PC-9 (cell line): ENCODE measurements around the gene CNIH3.

Experiments
- EZH2 ChIP-seq: fragments of 200-600 bp; sonication (generic); IDR thresholded peaks from 2 replicates; pipeline ENCODE4 v1.8.0; 2017; ENCODE audit warnings: antibody characterized with exemption, low read depth
- TF ChIP-seq, protein P1 (sequence below): fragments of 200-600 bp; sonication (generic); conservative IDR thresholded peaks from 2 replicates; pipeline ENCODE4 v1.6.1; 2017; ENCODE audit warnings: mixed run types, antibody characterized with exemption, mild to moderate bottlenecking, moderate library complexity

DNA sequence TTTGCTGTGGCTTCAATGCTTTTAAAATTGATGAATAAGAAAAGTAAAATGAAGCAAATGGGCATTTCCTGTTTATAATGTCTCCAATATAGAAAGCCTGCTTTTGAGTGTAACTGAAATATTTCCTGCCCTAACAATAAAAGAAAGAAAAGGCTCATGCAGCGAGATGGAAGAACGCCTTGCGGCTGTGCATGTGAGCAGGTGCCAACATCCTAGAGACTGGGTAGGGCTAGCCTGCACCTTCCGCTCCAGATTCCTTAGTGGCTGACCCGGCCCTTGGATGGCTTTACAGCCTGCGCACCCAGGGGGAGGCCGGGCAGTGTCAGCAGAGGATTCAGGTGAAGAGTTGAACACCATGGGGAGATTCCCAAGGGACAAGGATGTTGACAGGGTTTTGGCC is 21.8 kb downstream of the CNIH3 start:
- TF ChIP-seq, protein P1, sequence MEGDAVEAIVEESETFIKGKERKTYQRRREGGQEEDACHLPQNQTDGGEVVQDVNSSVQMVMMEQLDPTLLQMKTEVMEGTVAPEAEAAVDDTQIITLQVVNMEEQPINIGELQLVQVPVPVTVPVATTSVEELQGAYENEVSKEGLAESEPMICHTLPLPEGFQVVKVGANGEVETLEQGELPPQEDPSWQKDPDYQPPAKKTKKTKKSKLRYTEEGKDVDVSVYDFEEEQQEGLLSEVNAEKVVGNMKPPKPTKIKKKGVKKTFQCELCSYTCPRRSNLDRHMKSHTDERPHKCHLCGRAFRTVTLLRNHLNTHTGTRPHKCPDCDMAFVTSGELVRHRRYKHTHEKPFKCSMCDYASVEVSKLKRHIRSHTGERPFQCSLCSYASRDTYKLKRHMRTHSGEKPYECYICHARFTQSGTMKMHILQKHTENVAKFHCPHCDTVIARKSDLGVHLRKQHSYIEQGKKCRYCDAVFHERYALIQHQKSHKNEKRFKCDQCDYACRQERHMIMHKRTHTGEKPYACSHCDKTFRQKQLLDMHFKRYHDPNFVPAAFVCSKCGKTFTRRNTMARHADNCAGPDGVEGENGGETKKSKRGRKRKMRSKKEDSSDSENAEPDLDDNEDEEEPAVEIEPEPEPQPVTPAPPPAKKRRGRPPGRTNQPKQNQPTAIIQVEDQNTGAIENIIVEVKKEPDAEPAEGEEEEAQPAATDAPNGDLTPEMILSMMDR = no peak
- no peak for TF ChIP-seq EZH2
